GM21423 (cell line): ENCODE measurements around the gene DSTN.
"Not testable (repeated sequence)": the region's sequence is repeated elsewhere in the genome, so short reads cannot be mapped to it uniquely, and the experiment has no call there.

Source experiments
- ATAC-seq: cut with Tn5 transposase; IDR thresholded peaks from one replicate; pipeline ENCODE4 v1.9.1; 2021; ENCODE audit warnings: mild to moderate bottlenecking, moderate library complexity; ENCODE audit not compliant: unreplicated experiment

The DSTN gene

GRCh38 chr20:17647391-17648314 is 77.8 kb downstream of the DSTN start:
- ATAC-seq: no peak

GRCh38 chr20:17648315-17648646 is 78.4 kb downstream of the DSTN start:
- peak; percentile 38 for ATAC-seq

- ATAC-seq: no peak
These were observed 79.2 kb downstream of the DSTN start for GRCh38 chr20:17648791-17649730.

GRCh38 chr20:17650301-17651128 is 80.6 kb downstream of the DSTN start:
- ATAC-seq: no peak

GRCh38 chr20:17651129-17651759 is 81.4 kb downstream of the DSTN start:
- no peak for ATAC-seq

- ATAC-seq: no peak
These were observed 82.0 kb downstream of the DSTN start for GRCh38 chr20:17651760-17652388.

- ATAC-seq: no peak
These were observed 82.5 kb downstream of the DSTN start for GRCh38 chr20:17652411-17652810.

- no peak for ATAC-seq
These were observed 84.2 kb downstream of the DSTN start for GRCh38 chr20:17653835-17654648.

DNA sequence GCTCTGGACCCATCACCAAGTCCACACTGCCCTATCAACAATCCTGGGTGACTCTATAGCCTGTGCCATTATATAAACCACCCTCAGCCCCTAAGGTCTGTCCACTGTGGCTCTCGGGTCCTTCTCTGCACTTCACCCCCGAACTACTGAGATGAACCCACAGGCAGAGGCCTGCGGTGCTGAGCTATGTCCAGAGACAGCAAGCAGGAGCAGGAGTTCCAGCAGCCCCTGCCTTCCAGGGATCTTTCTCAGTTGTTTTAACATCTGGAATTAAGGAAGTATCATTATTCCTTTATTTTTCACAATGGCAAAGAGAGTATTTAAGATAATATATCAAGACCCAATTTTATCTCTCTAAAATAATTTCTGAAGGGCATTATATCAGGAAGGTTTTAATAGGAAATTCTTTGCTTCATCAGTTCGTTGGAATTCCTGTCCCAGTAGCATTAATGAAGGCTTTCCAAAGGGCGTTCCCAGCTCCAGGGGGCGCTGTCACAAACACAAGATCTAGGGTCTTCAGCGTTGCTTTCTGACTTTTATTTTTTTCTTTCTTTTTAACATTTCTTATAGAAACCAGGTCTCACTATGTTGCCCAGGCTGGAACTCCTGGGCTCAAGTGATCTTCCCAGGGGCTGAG is 84.9 kb downstream of the DSTN start:
- no peak for ATAC-seq

DNA sequence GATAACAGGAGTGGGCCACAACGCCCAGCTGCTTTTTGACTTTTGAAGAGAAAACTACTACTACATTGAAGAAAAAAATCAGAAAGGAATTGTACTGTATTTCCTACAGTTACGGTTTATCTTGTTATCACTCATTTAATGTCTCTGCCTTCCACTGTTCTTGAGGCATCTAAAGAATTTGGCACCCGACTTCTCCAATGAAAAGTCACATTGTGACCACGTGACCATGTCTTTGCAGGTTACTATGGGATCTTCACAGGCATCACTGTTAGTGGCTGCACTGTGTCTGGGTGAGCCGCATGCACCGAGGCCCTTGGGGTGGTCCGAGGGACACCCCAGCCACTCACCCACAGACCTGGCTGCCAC is 85.4 kb downstream of the DSTN start:
- no peak for ATAC-seq

DNA sequence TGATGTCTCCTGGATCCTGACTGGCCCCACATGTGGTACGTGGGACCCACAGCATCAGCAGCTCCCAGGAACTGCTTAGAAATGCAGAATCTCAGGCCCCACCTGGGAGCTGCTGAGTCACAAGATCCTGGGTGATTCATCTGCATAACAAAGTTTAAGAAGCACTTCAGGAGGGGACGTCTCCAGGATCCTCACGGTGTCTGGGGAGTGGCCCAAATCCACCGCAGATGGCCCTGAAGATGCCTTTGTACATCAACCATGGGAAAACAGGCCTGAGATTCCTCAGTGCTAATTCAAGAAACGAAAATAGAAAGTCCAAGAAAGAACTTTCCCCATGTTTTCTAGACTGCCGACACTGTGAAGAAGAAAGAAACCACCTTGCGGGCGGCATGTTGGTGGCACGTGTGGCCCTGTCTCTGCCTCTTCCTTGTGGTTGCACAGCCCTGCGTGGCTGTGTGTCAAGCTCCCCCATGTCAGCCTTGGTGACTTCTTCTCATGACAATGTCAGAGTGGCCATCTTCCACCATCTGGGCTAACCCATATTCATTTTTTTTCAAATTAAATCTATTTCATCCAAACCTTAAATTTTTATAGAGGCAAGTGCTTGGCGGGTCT is 86.1 kb downstream of the DSTN start:
- no peak for ATAC-seq

- no peak for ATAC-seq
These were observed 87.4 kb downstream of the DSTN start for GRCh38 chr20:17657079-17657825.

DNA sequence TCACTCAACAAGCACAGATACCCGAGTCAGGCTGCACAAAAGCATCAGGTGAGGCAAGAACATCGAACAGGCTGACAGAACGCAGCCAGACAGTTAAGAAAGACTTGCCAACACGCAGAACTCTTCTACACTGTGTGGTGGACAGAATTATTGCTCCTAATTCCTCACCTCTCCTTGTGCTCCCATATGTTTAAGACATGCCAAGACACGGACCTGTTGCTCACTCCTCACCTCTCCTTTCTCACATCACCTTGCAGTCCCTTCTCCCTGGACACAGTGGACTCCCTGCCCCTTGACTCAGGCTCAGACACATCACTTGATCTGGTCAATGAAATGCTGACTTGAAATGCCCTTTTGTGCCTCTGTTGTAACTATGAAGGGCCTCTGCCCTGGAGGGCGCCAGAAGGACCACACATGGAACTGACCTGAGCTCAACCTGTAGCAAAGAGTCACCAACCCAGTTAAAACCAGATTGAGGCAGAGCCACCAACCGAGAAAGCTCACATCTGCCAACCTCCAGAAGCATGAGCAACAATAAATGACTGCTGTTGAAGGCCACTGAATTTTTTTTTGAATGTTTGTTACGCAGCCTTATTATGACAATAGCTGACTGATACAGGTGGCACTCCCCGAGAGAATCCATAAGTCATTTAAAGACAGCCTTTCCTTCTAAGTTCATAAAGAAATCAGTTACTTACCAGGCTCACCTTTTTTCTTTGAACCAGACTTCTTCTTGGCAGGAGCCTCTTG is 88.2 kb downstream of the DSTN start:
- no peak for ATAC-seq

DNA sequence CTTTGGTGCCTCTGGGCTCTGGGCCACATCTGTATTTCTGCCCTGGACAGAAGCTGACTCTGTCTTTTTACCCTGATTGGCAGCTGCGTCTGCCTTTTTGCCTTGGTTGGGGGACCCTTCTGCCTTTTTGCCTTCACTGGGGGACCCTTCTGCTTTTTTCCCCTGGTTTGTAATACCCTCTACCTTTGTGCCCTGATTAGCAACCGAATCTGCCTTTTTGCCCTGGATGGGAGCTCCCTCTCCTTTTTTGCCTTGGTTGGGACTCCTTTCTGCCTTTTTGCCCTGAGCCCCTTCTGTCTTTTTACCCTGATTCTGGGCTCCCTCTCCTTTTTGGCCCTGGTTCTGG is 88.7 kb downstream of the DSTN start:
- ATAC-seq: no peak

- not testable (repeated sequence) for ATAC-seq
These were observed 89.5 kb downstream of the DSTN start for GRCh38 chr20:17659344-17659743.
